GM12891 (cell line): ENCODE results near the gene NOX4.
"Not testable (repeated sequence)": the region's sequence is repeated elsewhere in the genome, so short reads cannot be mapped to it uniquely, and the experiment has no call there.

ENCODE experiments used
- POLR2A ChIP-seq: IDR thresholded peaks from 2 replicates; pipeline ENCODE4 v1.6.1; 2011; ENCODE audit warnings: low read depth, low read length, control low read depth
- POLR2AphosphoS5 ChIP-seq: IDR thresholded peaks from 2 replicates; pipeline ENCODE4 v1.6.1; 2011; ENCODE audit warnings: low read depth, low read length, control low read depth

- TF ChIP-seq POLR2AphosphoS5, POLR2A: not testable (repeated sequence)
Measured at GRCh38 chr11:89391654-89392053, 99.5 kb downstream of the NOX4 start.
